H1 (cell line): ENCODE data around the gene PXT1.

Experiments
- CTCF ChIP-seq, 3 experiments: IDR thresholded peaks; 1 replicate in 2 of 3; 2 replicates in 1 of 3; pipeline versions ENCODE4 v1.5.1 to v1.6.1; 2011; ENCODE audit warnings: low read length in 3 of 3, mild to moderate bottlenecking in 3 of 3, inconsistent platforms in 2 of 3, low read depth in 1 of 3, moderate library complexity in 1 of 3; ENCODE audit not compliant: insufficient read depth in 1 of 3; ENCODE audit errors: control extremely low read depth in 1 of 3
- EZH2 ChIP-seq: fragments of 200-600 bp; sonication (generic); IDR thresholded peaks from 2 replicates; pipeline ENCODE4 v1.7.1; 2012; ENCODE audit warnings: low read depth, mild to moderate bottlenecking, moderate library complexity, low read length, inconsistent platforms; ENCODE audit not compliant: severe bottlenecking
- RFX5 ChIP-seq: IDR thresholded peaks from 2 replicates; pipeline ENCODE4 v1.6.1; 2011; ENCODE audit warnings: low read depth, low read length, improper control_type of control experiment, borderline replicate concordance
- USF2 ChIP-seq: IDR thresholded peaks from 2 replicates; pipeline ENCODE4 v1.6.1; 2011; ENCODE audit warnings: low read length, improper control_type of control experiment
- YY1 ChIP-seq: IDR thresholded peaks from 2 replicates; pipeline ENCODE4 v1.6.1; 2011; ENCODE audit warnings: low read depth, mild to moderate bottlenecking, low read length

GRCh38 chr6:36381502-36382389 lies 60.9 kb downstream of the PXT1 start:
- TF ChIP-seq RFX5, result no peak
- no peak for TF ChIP-seq YY1
- TF ChIP-seq USF2, result no peak
- TF ChIP-seq CTCF (IDR thresholded peaks at IDR 0.05; ENCODE audit: control extremely low read depth in 1 of 3, insufficient read depth in 1 of 3, low read depth in 1 of 3, low read length in 3 of 3), result no peak
- no peak for TF ChIP-seq EZH2
